ENCODE results near the gene RBMS3.

Gene RBMS3

GRCh38 chr3:29537889-29538609, 257.2 kb downstream of the RBMS3 start:
- no peak for TF ChIP-seq CTCF (IDR thresholded peaks at IDR 0.05; ENCODE audit: extremely low read depth, insufficient read depth, missing control alignments)
- in situ Hi-C loops (cut with MboI; ENCODE audit: low pct_unique_long_range_greater_than_20kb, low sequenced_read_pairs, unreplicated experiment), result no loop called here
- no peak for DNase-seq (ENCODE audit: low spot score)

GRCh38 chr3:29538610-29538958, 257.7 kb downstream of the RBMS3 start:
- in situ Hi-C loops (cut with MboI; ENCODE audit: low pct_unique_long_range_greater_than_20kb, low sequenced_read_pairs, unreplicated experiment), result no loop called here
- no peak for TF ChIP-seq CTCF (IDR thresholded peaks at IDR 0.05; ENCODE audit: extremely low read depth, insufficient read depth, missing control alignments)
- no peak for DNase-seq (ENCODE audit: low spot score)

DNA sequence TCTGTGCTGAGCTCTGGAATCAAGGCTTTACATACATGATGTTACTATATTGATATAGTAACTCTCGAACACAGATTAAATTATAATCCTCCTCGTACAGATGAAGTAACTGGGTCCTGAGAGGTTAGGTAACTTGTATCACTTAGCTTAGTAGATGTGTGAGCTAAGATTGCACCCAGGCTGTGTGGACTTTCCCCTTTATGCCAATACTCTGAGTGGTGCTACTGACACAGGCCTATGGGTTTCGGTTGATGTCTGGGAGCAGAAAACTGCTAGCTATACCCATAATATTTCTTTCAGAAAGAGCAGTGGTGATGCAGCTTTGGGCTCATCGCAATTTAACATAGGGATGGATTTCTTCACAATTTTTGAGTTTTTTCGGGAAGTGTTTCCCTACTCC, 259.7 kb downstream of the RBMS3 start:
- no peak for TF ChIP-seq CTCF (IDR thresholded peaks at IDR 0.05; ENCODE audit: extremely low read depth, insufficient read depth, missing control alignments)
- DNase-seq (ENCODE audit: low spot score), result no peak
- in situ Hi-C loops (cut with MboI; ENCODE audit: low pct_unique_long_range_greater_than_20kb, low sequenced_read_pairs, unreplicated experiment), result no loop called here

GRCh38 chr3:29544701-29545363, 264.0 kb downstream of the RBMS3 start:
- in situ Hi-C loops (cut with MboI; ENCODE audit: low pct_unique_long_range_greater_than_20kb, low sequenced_read_pairs, unreplicated experiment), result no loop called here
- no peak for TF ChIP-seq CTCF (IDR thresholded peaks at IDR 0.05; ENCODE audit: extremely low read depth, insufficient read depth, missing control alignments)
- DNase-seq (ENCODE audit: low spot score), result no peak

DNA sequence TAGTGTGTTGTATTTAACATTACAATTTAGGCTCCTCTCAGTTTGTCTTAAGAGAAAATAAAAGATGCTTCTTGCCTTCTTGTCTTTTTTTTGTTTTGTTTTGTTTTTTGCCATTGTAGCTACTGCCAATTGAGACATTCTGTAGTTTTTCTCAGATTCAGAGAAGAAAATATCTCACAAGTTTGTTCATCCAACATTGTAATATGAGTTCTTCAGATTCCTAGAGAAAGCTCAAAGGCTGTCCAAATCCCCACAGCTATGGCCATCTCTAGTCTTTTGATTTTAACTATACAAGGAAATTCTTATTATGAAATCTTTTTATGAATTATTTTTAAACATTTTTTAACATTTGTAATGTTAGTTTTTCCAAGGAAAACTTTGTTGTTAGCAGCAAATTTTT, 264.7 kb downstream of the RBMS3 start:
- no peak for TF ChIP-seq CTCF (IDR thresholded peaks at IDR 0.05; ENCODE audit: extremely low read depth, insufficient read depth, missing control alignments)
- in situ Hi-C loops (cut with MboI; ENCODE audit: low pct_unique_long_range_greater_than_20kb, low sequenced_read_pairs, unreplicated experiment), result no loop called here
- no peak for DNase-seq (ENCODE audit: low spot score)

GRCh38 chr3:29552051-29552450, 271.2 kb downstream of the RBMS3 start:
- no peak for DNase-seq (ENCODE audit: low spot score)
- in situ Hi-C loops (cut with MboI; ENCODE audit: low pct_unique_long_range_greater_than_20kb, low sequenced_read_pairs, unreplicated experiment), result no loop called here
- no peak for TF ChIP-seq CTCF (IDR thresholded peaks at IDR 0.05; ENCODE audit: extremely low read depth, insufficient read depth, missing control alignments)
